GDM1 (cell line): ENCODE data around the gene KIAA0513.

Source experiments
- DNase-seq: peaks from one replicate; lab custom pipeline; 2025; lab: John Stamatoyannopoulos, UW

Gene KIAA0513

GRCh38 chr16:85027349-85027957 is at the start of gene KIAA0513:
Gene KIAA0513, plus strand, starts transcription at chr16:85027795. Its CDS starts 39,277 bp downstream, at chr16:85067072.
- peak; percentile 85 for DNase-seq

GRCh38 chr16:84979516-84979915 is 48.1 kb upstream of the KIAA0513 start:
- no peak for DNase-seq

- no peak for DNase-seq
These were observed 45.2 kb upstream of the KIAA0513 start for GRCh38 chr16:84982434-84982833.

- DNase-seq = no peak
These were observed 42.2 kb upstream of the KIAA0513 start for GRCh38 chr16:84985079-84986065.

GRCh38 chr16:84986102-84986501 is 41.5 kb upstream of the KIAA0513 start:
- DNase-seq = no peak

- no peak for DNase-seq
These were observed 40.7 kb upstream of the KIAA0513 start for GRCh38 chr16:84986879-84987278.

GRCh38 chr16:84988328-84989080 is 39.1 kb upstream of the KIAA0513 start:
- DNase-seq = no peak

- no peak for DNase-seq
These were observed 37.6 kb upstream of the KIAA0513 start for GRCh38 chr16:84989749-84990620.

GRCh38 chr16:84990782-84991181 is 36.8 kb upstream of the KIAA0513 start:
- DNase-seq = no peak

- no peak for DNase-seq
These were observed 34.9 kb upstream of the KIAA0513 start for GRCh38 chr16:84992717-84993075.

- no peak for DNase-seq
These were observed 33.7 kb upstream of the KIAA0513 start for GRCh38 chr16:84993926-84994325.

- no peak for DNase-seq
These were observed 31.9 kb upstream of the KIAA0513 start for GRCh38 chr16:84995663-84996062.

GRCh38 chr16:84996365-84996764 is 31.2 kb upstream of the KIAA0513 start:
- DNase-seq = no peak

- no peak for DNase-seq
These were observed 28.4 kb upstream of the KIAA0513 start for GRCh38 chr16:84999200-84999599.

- no peak for DNase-seq
These were observed 27.6 kb upstream of the KIAA0513 start for GRCh38 chr16:84999857-85000480.

- no peak for DNase-seq
These were observed 25.5 kb upstream of the KIAA0513 start for GRCh38 chr16:85002099-85002541.

GRCh38 chr16:85002608-85003007 is 25.0 kb upstream of the KIAA0513 start:
- peak; percentile 2 for DNase-seq

GRCh38 chr16:85003076-85003475 is 24.5 kb upstream of the KIAA0513 start:
- no peak for DNase-seq

- DNase-seq = no peak
These were observed 23.6 kb upstream of the KIAA0513 start for GRCh38 chr16:85003725-85004586.
